Esophagus (tissue), 2 donors: ENCODE data around the gene ARL13B. TPM values are rescaled to one million over a fixed set of nuclear protein-coding genes. Genes with fewer than 3 reads are reported as not detected.

Source experiments
- H3K27ac ChIP-seq, 2 donors: one replicate each; pipeline ENCODE4 v1.5.1; 2013; ENCODE audit warnings: low read depth in 2 of 2, mild to moderate bottlenecking in 2 of 2, inconsistent platforms in 1 of 2, low read length in 1 of 2, moderate library complexity in 1 of 2
- H3K27me3 ChIP-seq, 2 donors: one replicate each; pipeline ENCODE4 v1.6.1; 2013; ENCODE audit warnings: low read length in 2 of 2, control low read depth in 1 of 2, mild to moderate bottlenecking in 1 of 2; ENCODE audit not compliant: insufficient read depth in 2 of 2, control insufficient read depth in 1 of 2
- H3K36me3 ChIP-seq, 2 donors: one replicate each; pipeline ENCODE4 v1.6.1; 2013; ENCODE audit warnings: low read length in 1 of 2; ENCODE audit not compliant: control insufficient read depth in 2 of 2, insufficient read depth in 2 of 2
- H3K4me1 ChIP-seq, 2 donors: one replicate each; pipeline ENCODE4 v1.6.1; 2013; ENCODE audit warnings: low read length in 1 of 2; ENCODE audit not compliant: control insufficient read depth in 2 of 2, insufficient read depth in 2 of 2
- H3K4me3 ChIP-seq, 2 donors: one replicate each; pipeline ENCODE4 v1.5.1; 2013; ENCODE audit warnings: low read length in 2 of 2, mild to moderate bottlenecking in 2 of 2, low read depth in 1 of 2, moderate library complexity in 1 of 2
- H3K9me3 ChIP-seq, 2 donors: one replicate each; pipeline ENCODE4 v1.6.1; 2013; ENCODE audit warnings: mild to moderate bottlenecking in 2 of 2, low read depth in 1 of 2, low read length in 1 of 2, moderate library complexity in 1 of 2; ENCODE audit not compliant: control insufficient read depth in 2 of 2, insufficient read depth in 1 of 2
- WGBS, 2 donors: extraction: QIAGEN DNeasy Blood & Tissue Kit; methylation state at CpG; one replicate each; pipeline ENCODE4 v1.1.7; 2013; 5-methylcytosine and 5-hydroxymethylcytosine counted together
- polyA plus RNA-seq, 2 donors: library from polyadenylated mRNA; stranded (reverse); fragments of 200-250 nt; gene quantifications; one replicate each; pipeline ENCODE4 v1.2.3, GENCODE V29; 2013
- donor health status: healthy with polysubstance abuse.
- donor health status: Bipolar disorder and iron deficiency.

ARL13B gene
- polyA plus RNA-seq, 2 donors: 1.8 to 2.5 TPM

GRCh38 chr3:94046533-94046932, 66.6 kb downstream of the ARL13B start:
- Histone ChIP-seq H3K4me1 (no peaks in the 10 kb centered on the region), H3K27ac (no peak overlapping the region), H3K36me3 (no peaks in the 10 kb centered on the region), H3K4me3 (no peak overlapping the region), H3K27me3 (no peaks in the 10 kb centered on the region), H3K9me3 (peaks cover 0 to 5% of the 10 kb centered on the region in 2 donors)
- WGBS, 2 donors: 98% methylated on average over 2 of the region's 2 CpGs

- H3K9me3 ChIP-seq: peaks cover 0 to 2% of the 10 kb centered on the region in 2 donors
- no peaks in the 10 kb centered on the region for H3K4me1 ChIP-seq
- H3K27ac ChIP-seq: no peak overlapping the region
- H3K36me3 ChIP-seq: no peaks in the 10 kb centered on the region
- H3K27me3 ChIP-seq: no peaks in the 10 kb centered on the region
- H3K4me3 ChIP-seq: no peak overlapping the region
- 82 to 85% methylated on average over 2 of the region's 2 CpGs for WGBS, 2 donors
Measured at GRCh38 chr3:94049267-94049666, 69.3 kb downstream of the ARL13B start.

- Histone ChIP-seq H3K27ac (no peak overlapping the region), H3K4me1 (no peaks in the 10 kb centered on the region), H3K9me3 (no peaks in the 10 kb centered on the region), H3K27me3 (no peaks in the 10 kb centered on the region), H3K4me3 (no peak overlapping the region), H3K36me3 (no peaks in the 10 kb centered on the region)
Measured at GRCh38 chr3:94050546-94050945, 70.6 kb downstream of the ARL13B start.

GRCh38 chr3:94061297-94061696, 81.3 kb downstream of the ARL13B start:
- Histone ChIP-seq H3K9me3 (no peaks in the 10 kb centered on the region), H3K27ac (no peak overlapping the region), H3K4me3 (no peak overlapping the region), H3K4me1 (peaks cover 0 to 5% of the 10 kb centered on the region in 2 donors), H3K27me3 (no peaks in the 10 kb centered on the region), H3K36me3 (no peaks in the 10 kb centered on the region)
- WGBS, 2 donors: 97 to 98% methylated on average over 13 of the region's 13 CpGs

- no peaks in the 10 kb centered on the region for H3K27me3 ChIP-seq
- peaks cover 0 to 8% of the 10 kb centered on the region in 2 donors for H3K4me1 ChIP-seq
- H3K9me3 ChIP-seq: no peaks in the 10 kb centered on the region
- H3K36me3 ChIP-seq: no peaks in the 10 kb centered on the region
- peak within 1 kb of the TSS; percentile 92 to 97 for H3K27ac ChIP-seq
- 0 to 1% methylated on average over 52 of the region's 52 CpGs for WGBS, 2 donors
- peak within 1 kb of the TSS; percentile 72 to 87 for H3K4me3 ChIP-seq
Measured at GRCh38 chr3:94062513-94063404, 82.8 kb downstream of the ARL13B start, which contains the start of the genes DHFR2 and NSUN3. TSS of gene DHFR2 (minus strand) at chr3:94062916. CDS start at chr3:94061511, 1,405 bp downstream. TSS of gene NSUN3 (plus strand) at chr3:94063061. CDS start at chr3:94063127, 66 bp downstream.

- no peaks in the 10 kb centered on the region for H3K36me3 ChIP-seq
- H3K9me3 ChIP-seq: no peaks in the 10 kb centered on the region
- peaks cover 0 to 8% of the 10 kb centered on the region in 2 donors for H3K4me1 ChIP-seq
- WGBS, 2 donors: 43 to 44% methylated on average over 17 of the region's 17 CpGs
- no peaks in the 10 kb centered on the region for H3K27me3 ChIP-seq
- peak overlapping the region; percentile 72 to 87 for H3K4me3 ChIP-seq
- peak overlapping the region; percentile 66 to 92 for H3K27ac ChIP-seq
Measured at GRCh38 chr3:94063496-94064119, 83.7 kb downstream of the ARL13B start.

GRCh38 chr3:94064243-94064860, 84.4 kb downstream of the ARL13B start:
- H3K4me3 ChIP-seq: no peak overlapping the region
- no peaks in the 10 kb centered on the region for H3K9me3 ChIP-seq
- no peaks in the 10 kb centered on the region for H3K36me3 ChIP-seq
- H3K27me3 ChIP-seq: no peaks in the 10 kb centered on the region
- peaks cover 0 to 8% of the 10 kb centered on the region in 2 donors for H3K4me1 ChIP-seq
- H3K27ac ChIP-seq: no peak overlapping the region
- WGBS, 2 donors: 78 to 83% methylated on average over 6 of the region's 6 CpGs

GRCh38 chr3:94065122-94065521, 85.2 kb downstream of the ARL13B start:
- Histone ChIP-seq H3K4me3 (no peak overlapping the region), H3K36me3 (no peaks in the 10 kb centered on the region), H3K9me3 (no peaks in the 10 kb centered on the region), H3K27ac (no peak overlapping the region), H3K4me1 (peaks cover 0 to 8% of the 10 kb centered on the region in 2 donors), H3K27me3 (no peaks in the 10 kb centered on the region)
- WGBS, 2 donors: 38 to 42% methylated on average over 1 of the region's 1 CpG

- 83 to 88% methylated on average over 1 of the region's 1 CpG for WGBS, 2 donors
- Histone ChIP-seq H3K4me1 (peaks cover 0 to 8% of the 10 kb centered on the region in 2 donors), H3K27me3 (no peaks in the 10 kb centered on the region), H3K27ac (no peak overlapping the region), H3K9me3 (no peaks in the 10 kb centered on the region), H3K4me3 (no peak overlapping the region), H3K36me3 (no peaks in the 10 kb centered on the region)
Measured at GRCh38 chr3:94065819-94066480, 86.0 kb downstream of the ARL13B start.
